GM19395 (cell line): ENCODE data around the gene CEP295NL.
"Not testable (repeated sequence)": the region's sequence is repeated elsewhere in the genome, so short reads cannot be mapped to it uniquely, and the experiment has no call there.

Source experiments
- ATAC-seq: cut with Tn5 transposase; IDR thresholded peaks from one replicate; pipeline ENCODE4 v1.9.1; 2021; ENCODE audit warnings: mild to moderate bottlenecking, moderate library complexity; ENCODE audit not compliant: unreplicated experiment

CEP295NL gene

DNA sequence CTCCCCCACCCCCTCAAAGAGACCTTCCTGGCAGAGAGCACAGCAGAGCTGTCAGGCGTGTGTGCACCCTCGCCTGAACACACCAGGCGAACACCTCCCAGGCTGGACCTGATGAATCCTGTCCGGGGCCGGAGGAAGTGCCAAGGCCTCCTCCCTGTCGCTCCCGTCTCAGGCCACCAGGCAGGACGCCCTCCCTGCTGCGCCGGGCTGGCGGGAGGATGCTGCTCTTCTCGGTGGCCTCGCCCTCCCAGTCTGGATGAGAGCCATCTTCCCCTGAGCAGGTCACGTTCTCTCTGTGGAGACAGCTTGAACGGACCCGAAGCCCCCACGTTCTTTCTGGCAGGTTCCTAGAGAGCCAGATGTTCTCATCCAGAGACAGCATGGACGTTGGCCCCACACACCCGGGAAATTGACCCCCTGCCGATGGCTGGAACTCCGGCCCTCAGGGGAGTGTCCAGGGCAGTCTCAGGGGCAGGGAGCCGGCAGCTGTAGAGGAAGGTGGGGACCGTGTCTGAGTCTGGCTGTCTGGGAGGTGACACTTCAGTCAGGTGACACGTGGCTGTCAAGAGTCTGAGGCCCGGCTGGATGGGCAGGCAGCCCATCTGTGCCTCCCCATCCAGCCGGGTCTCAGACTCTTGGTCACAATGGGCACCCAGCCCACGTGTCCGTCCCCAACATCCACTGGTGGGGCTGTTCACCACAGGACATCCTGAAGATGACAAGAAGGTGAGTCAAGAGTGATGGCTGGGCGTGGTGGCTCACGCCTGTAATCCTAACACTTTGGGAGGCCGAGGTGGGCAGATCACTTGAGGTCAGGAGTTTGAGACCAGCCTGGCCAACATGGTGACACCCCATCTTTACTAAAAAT, 27.1 kb upstream of the CEP295NL start:
- no peak for ATAC-seq

DNA sequence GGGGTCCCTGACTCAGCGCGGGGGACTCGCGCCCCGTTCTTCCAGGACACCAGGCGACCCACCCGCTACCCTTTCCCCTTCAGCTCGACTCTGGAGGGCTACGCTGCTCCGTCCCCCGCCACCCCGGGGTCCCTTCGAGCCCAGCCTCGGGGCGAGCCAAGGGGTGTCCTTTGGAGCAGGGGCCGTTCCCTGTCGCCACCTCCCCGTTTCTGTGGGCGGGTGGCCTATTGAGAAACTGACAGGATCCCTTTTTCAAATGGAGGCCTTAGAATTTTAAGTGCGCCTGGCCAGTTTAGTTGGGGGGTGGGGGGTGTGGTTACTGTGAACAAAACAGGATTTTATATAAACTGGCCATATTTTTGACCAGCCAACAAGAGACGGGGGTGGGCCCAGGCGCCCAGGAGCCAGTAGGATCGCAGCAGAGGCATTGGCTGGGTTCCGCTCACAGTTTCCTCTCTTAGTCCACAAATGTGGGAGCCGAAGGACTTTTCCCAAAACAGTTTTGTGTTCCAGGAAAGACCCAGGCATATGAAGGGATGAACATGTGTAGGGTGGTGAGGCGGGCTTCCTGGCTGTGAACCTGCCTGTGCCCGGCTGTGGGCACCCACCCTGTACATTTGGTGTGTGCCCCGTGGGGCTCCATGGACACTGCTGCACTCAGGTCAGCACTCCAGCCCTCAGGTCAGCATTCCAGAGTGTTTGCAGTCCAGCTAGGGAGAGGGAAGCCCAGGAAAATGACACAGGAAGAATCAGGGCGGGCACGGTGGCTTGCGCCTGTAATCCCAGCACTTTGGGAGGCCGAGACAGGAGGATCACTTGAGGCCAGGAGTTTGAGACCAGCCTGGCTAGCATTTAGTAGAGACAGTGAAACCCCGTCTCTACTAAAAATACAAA, 22.9 kb upstream of the CEP295NL start:
- ATAC-seq: no peak

DNA sequence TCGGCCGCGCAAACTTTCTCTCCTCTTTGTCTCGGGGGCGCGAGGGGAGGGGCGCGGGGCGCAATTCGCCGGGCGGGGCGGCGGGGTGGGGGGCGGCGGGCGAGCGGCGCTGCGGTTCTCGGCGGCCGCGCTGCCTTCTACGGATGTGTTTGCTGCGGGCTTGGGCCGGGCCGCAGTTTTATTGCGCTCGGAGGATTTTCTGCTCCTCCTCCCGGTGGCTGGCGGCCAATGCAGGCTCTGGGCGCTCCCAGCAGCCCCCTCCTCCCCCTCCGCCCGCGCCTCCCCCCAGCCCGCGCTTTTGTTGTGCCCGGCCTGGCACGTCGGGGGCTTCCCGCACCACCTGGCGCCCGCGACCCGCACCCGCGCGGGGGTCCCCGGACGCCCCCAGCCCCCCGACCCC, 22.2 kb upstream of the CEP295NL start, which contains the start of gene TIMP2:
Gene TIMP2, minus strand, starts transcription at position 154 of the 400 bp plus-strand sequence. CDS start 299 bp downstream, outside the sequence.
- ATAC-seq: no peak

GRCh38 chr17:78924481-78925151, 21.6 kb upstream of the CEP295NL start:
- no peak for ATAC-seq

GRCh38 chr17:78923660-78924453, 20.9 kb upstream of the CEP295NL start:
- ATAC-seq: no peak

- ATAC-seq: no peak
Measured at GRCh38 chr17:78922816-78923498, 20.0 kb upstream of the CEP295NL start.

DNA sequence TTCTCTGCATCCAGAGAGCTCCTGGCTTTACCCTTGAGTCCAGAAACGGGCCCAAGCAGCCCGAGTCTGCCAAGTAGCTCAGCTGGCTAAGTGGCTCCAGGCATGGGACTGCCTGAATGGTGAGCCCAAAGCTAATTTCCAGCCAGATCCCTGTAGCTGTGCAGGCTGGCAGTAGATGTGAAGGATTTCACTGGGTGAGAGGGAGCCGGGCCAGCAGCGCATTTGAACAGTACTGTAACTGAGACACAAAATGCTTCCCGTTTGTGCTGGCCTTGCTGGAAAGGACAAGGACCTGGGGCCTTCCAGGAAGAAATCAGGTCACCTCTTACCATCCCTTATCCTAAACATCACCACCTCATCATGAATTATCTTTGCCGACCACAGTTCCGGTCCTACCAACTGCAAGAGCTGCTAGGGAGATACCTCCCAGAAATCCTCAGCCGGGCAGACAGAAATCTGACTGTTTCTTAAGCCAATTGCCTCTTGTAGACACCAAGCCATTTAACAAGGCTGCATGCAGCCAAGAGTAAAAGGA, 18.5 kb upstream of the CEP295NL start:
- no peak for ATAC-seq

GRCh38 chr17:78920528-78920927, 17.5 kb upstream of the CEP295NL start:
- ATAC-seq: no peak

DNA sequence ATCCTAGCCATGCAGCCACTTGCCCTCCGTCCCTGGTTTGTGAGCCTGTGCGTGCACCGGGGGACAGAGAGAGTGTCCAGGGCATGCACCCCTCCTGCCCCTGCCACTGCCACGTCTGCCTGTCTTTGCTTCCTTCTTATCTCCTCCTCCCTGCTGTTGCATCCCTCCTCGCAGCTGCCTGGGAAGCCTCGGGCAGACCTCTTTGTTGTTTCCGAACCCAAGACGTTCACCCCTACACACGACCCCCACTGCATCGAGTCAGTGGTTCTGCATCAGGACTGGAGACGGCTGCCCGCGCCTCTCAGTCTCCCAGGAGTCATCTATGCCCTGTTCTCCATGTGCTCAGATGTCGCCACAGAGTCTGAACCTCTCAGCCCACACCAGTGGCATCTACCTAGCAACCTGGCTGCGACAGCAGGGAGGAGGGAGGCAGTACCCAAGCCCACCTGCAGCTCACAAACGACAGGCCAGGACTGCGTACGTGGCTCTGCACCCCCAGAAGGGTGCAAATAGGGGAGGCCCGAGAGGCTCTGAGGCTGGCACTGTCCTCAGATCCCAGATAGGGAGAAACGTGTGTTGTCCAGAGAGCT, 17.0 kb upstream of the CEP295NL start:
- no peak for ATAC-seq

- ATAC-seq: no peak
Measured at GRCh38 chr17:78918979-78919378, 16.0 kb upstream of the CEP295NL start.

DNA sequence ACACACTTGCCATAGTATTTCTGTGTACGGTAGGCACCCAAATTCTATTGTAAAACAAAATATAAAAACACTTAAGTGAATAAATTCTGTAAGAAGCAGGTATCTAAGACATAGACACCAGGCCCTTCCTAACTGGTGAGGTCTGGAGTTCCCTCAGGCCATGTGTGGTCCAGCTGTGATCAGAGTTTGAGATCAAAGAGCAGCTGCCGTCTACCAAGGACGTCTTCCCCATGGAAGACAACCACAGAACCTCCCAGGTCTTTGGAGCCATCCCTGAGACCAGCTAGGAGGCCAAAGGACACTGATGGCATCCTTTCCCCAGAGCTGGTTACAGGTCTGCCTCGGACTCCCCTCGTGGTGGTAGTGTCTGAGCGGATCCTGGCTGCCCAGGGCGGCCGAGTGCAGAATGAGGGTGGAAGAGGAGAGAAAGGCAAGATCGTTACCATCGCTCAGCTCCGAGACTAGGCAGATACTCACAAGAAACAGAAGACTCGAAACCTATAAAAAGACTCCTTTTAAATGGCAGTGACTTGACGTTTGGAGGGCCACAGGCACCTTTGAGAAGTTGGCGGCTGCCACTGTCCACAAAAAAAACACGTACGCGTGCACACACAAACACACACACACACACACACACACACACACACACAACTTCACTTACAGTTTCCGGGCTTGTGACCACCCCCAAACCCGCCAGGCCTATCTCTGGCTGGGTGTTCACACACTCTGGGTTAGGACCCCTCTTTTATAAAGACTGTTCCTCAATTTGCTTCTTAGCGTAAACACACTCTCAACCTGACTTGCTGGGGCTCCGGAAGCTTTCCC, 14.7 kb upstream of the CEP295NL start:
- ATAC-seq: no peak

GRCh38 chr17:78915872-78916632, 13.1 kb upstream of the CEP295NL start:
- ATAC-seq: no peak

- no peak for ATAC-seq
Measured at GRCh38 chr17:78913115-78913514, 10.1 kb upstream of the CEP295NL start.

- no peak for ATAC-seq
Measured at GRCh38 chr17:78912082-78912481, 9.1 kb upstream of the CEP295NL start.

DNA sequence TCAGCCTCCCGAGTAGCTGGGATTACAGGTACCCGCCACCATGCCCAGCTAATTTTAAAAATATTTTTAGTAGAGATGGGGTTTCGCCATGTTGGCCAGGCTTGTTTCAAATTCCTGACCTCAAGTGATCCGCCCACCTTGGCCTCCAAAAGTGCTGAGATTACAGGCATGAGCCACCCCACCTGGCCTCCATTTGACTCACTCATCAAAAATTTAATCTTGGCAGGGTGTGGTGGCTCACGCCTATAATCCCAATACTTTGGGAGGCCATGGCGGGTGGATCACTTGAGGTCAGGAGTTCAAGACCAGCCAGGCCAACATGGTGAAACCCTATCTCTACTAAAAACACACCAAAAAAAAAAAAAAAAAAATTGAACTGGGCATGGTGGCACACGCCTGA, 8.5 kb upstream of the CEP295NL start:
- not testable (repeated sequence) for ATAC-seq

DNA sequence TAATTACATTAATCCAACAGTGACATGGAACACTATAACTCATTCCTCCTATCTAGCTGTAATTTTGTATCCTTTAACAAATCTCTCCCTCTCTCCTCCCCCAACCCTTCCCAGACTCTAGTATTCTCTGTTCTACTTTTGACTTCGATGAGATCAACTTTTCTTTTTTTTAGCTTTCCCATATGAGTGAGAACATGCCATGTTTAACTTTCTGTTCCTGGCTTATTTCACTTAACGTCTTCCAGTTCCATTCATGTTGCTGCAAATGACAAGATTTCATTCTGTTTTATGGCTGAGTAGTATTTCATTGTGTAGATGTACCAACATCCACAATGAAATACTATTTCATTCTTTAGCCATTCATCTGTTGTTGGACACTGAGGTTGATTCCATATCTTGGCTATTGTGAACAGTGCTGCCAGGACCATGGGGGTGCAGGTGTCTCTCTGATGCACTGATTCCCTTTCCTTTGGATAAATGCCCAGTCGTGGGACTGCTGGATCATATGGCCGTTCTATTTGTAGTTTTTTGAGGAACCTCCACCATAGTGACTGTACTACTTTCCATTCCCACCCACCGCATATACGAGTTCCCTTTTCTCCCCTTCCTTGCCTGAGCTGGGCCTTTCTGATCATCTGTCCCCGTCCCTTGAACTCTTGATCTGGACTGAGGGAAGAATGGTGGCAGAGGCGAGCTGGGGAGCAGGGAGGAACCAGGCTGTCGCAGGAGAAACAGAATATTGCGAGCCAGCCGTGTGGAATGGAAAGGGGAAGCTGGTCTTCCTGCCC, 7.7 kb upstream of the CEP295NL start:
- ATAC-seq: no peak

- ATAC-seq: no peak
Measured at GRCh38 chr17:78908426-78908825, 5.4 kb upstream of the CEP295NL start.
